Measurements from ENCODE around the gene EFNA2. TPM values are rescaled to one million over a fixed set of nuclear protein-coding genes. Genes with fewer than 3 reads are reported as not detected.

Gene EFNA2
- 100 to 1,000 TPM in 1 of 4 donors, 10 to 100 TPM in 3; 30.5 to 112 (median 40.6) TPM for total RNA-seq

DNA sequence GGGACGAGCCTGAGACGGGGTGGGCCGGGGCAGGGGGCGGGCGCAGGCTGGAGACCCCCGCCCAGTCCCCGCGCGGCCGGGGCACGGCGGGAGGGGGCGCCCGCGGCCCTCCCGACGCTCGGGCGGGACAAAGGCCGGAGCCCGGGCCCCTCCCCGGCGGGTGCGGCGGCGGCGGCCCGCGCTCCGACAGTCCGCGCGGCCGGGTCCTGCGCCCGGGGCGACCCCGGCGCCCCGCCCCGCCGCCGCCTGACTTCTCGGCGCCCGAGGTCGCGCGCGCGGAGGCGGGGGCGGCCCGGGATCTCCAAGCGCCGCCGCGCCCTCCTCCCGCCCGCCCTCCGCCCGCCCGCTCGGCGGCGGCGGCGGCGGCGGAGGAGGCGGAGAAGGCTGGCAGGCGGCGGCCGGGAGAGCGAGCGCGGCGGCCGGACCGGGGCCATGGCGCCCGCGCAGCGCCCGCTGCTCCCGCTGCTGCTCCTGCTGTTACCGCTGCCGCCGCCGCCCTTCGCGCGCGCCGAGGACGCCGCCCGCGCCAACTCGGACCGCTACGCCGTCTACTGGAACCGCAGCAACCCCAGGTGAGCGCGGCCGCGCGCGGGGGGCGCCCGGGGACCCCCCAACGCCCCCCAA is at the start of gene EFNA2:
Gene EFNA2 (plus strand): TSS at position 137 of the 624 bp plus-strand sequence. CDS start 296 bp downstream, at position 433.
- peak within 1 kb of the TSS; percentile 5 to 54 (median 47) for H3K4me3 ChIP-seq
- peaks cover 9 to 56% (median 43%) of the 10 kb centered on the region in 4 donors for H3K4me1 ChIP-seq
- peak within 1 kb of the TSS; percentile 85 to 91 (median 90) for H3K27ac ChIP-seq
- H3K36me3 ChIP-seq, result no peaks in the 10 kb centered on the region
- no CpG with 5 or more reads among the region's 113 CpGs for WGBS, 2 donors (ENCODE audit: low coverage in 1 of 2)
- DNase-seq, result no peak
- intact Hi-C loops (cut with DNase I; ENCODE audit: low total_unique reads), result loop anchor here (10.0 kb wide), 1 partner anchor 119 kb away; the partner anchor contains the start of genes DAZAP1 and GAMT
- TF ChIP-seq EP300 (IDR thresholded peaks at IDR 0.05; ENCODE audit: low read depth) (no peak), POLR2AphosphoS5 (IDR thresholded peaks at IDR 0.05) (no peak), POLR2A (IDR thresholded peaks at IDR 0.05) (no peak)
- TF ChIP-seq, protein P1, sequence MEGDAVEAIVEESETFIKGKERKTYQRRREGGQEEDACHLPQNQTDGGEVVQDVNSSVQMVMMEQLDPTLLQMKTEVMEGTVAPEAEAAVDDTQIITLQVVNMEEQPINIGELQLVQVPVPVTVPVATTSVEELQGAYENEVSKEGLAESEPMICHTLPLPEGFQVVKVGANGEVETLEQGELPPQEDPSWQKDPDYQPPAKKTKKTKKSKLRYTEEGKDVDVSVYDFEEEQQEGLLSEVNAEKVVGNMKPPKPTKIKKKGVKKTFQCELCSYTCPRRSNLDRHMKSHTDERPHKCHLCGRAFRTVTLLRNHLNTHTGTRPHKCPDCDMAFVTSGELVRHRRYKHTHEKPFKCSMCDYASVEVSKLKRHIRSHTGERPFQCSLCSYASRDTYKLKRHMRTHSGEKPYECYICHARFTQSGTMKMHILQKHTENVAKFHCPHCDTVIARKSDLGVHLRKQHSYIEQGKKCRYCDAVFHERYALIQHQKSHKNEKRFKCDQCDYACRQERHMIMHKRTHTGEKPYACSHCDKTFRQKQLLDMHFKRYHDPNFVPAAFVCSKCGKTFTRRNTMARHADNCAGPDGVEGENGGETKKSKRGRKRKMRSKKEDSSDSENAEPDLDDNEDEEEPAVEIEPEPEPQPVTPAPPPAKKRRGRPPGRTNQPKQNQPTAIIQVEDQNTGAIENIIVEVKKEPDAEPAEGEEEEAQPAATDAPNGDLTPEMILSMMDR (IDR thresholded peaks at IDR 0.05), result no peak
- in situ Hi-C loops (cut with MboI; ENCODE audit: low pct_ligation_motif_present in 1 of 4, low pct_unique_long_range_greater_than_20kb in 1 of 4, low sequenced_read_pairs in 3 of 4), result loop anchor here in 2 of 4 donors (25.0 kb wide), 1 partner anchor 101 kb away; the partner anchor contains the start of gene NDUFS7 (in 2 of the 2)
- peaks cover 62% of the 10 kb centered on the region for H3K27me3 ChIP-seq
- H3K9me3 ChIP-seq, result no peaks in the 10 kb centered on the region

- in situ Hi-C loops (cut with MboI; ENCODE audit: low pct_ligation_motif_present in 1 of 4, low pct_unique_long_range_greater_than_20kb in 1 of 4, low sequenced_read_pairs in 3 of 4), result no loop called here
- intact Hi-C loops (cut with DNase I; ENCODE audit: low total_unique reads), result no loop called here
- Histone ChIP-seq H3K4me3 (peak overlapping the region in 2 of 4 donors; percentile 40 to 56), H3K27ac (no peak overlapping the region), H3K9me3 (no peaks in the 10 kb centered on the region), H3K27me3 (peaks cover 46% of the 10 kb centered on the region), H3K36me3 (no peaks in the 10 kb centered on the region), H3K4me1 (peaks cover 32 to 55% (median 45%) of the 10 kb centered on the region in 4 donors)
- WGBS, 2 donors (ENCODE audit: low coverage in 1 of 2), result 0 to 22% methylated on average over 12 to 21 of the region's 42 CpGs
- TF ChIP-seq POLR2AphosphoS5 (IDR thresholded peaks at IDR 0.05), result no peak
- DNase-seq, result no peak
These were observed 49.1 kb upstream of the EFNA2 start for GRCh38 chr19:1236576-1236975.

DNA sequence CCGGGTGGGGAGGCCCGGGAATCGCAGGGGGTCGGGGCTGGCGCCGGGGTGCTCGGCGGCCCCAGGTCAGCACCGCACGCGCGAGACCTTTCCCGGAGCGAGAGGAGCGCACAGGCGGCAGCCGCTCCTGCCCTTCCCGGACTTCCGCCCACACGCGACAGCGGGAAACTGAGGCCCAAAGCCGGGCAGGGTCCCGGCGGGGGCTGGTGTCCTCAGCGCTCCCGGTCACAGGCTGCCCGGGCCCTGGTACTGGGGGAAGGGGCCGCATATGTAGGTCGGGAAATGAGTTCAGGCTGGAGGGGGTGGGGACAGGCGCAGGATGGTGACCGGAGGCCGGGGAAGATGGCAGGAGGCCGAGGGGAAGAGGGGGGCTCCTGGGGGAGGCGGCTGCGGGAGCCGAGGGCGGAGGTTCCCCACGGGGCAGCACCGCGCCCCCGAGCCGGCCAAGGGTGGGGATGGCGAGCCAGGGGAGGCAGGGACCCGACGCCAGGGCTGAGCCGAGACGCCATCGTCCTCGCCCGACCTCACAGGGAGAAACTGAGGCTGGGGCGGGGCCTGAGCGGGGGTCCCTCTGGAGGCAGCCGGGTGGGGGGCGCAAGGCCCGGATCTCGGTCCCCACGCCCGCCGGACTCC is 48.5 kb upstream of the EFNA2 start:
- TF ChIP-seq, protein P1 (IDR thresholded peaks at IDR 0.05), result no peak
- TF ChIP-seq POLR2A (IDR thresholded peaks at IDR 0.05) (no peak), EP300 (IDR thresholded peaks at IDR 0.05; ENCODE audit: low read depth) (no peak), POLR2AphosphoS5 (IDR thresholded peaks at IDR 0.05) (no peak)
- WGBS, 2 donors (ENCODE audit: low coverage in 1 of 2), result 1% methylated on average over 44 of the region's 60 CpGs; no CpG with 5 or more reads in 1 of the 2 donors
- H3K27me3 ChIP-seq, result peaks cover 46% of the 10 kb centered on the region
- no peak for DNase-seq
- in situ Hi-C loops (cut with MboI; ENCODE audit: low pct_ligation_motif_present in 1 of 4, low pct_unique_long_range_greater_than_20kb in 1 of 4, low sequenced_read_pairs in 3 of 4) (no loop called here), intact Hi-C loops (cut with DNase I; ENCODE audit: low total_unique reads) (no loop called here)
- no peaks in the 10 kb centered on the region for H3K36me3 ChIP-seq
- H3K4me1 ChIP-seq, result peaks cover 32 to 54% (median 45%) of the 10 kb centered on the region in 4 donors
- H3K4me3 ChIP-seq, result peak overlapping the region; percentile 29 to 56 (median 37)
- peak overlapping the region in 1 of 4 donors; percentile 36 for H3K27ac ChIP-seq
- H3K9me3 ChIP-seq, result no peaks in the 10 kb centered on the region

- peak within 1 kb of the TSS; percentile 4 to 99 (median 98) for H3K27ac ChIP-seq
- no peaks in the 10 kb centered on the region for H3K36me3 ChIP-seq
- 1% methylated on average over 30 of the region's 87 CpGs; no CpG with 5 or more reads in 1 of the 2 donors for WGBS, 2 donors (ENCODE audit: low coverage in 1 of 2)
- in situ Hi-C loops (cut with MboI; ENCODE audit: low pct_ligation_motif_present in 1 of 4, low pct_unique_long_range_greater_than_20kb in 1 of 4, low sequenced_read_pairs in 3 of 4), result no loop called here
- peak within 1 kb of the TSS; percentile 29 to 56 (median 37) for H3K4me3 ChIP-seq
- no peak for TF ChIP-seq EP300 (IDR thresholded peaks at IDR 0.05; ENCODE audit: low read depth)
- TF ChIP-seq, protein P1 (IDR thresholded peaks at IDR 0.05), result no peak
- H3K4me1 ChIP-seq, result peaks cover 35 to 54% (median 45%) of the 10 kb centered on the region in 4 donors
- no peaks in the 10 kb centered on the region for H3K9me3 ChIP-seq
- DNase-seq, result no peak
- intact Hi-C loops (cut with DNase I; ENCODE audit: low total_unique reads), result no loop called here
- H3K27me3 ChIP-seq, result peaks cover 46% of the 10 kb centered on the region
These were observed 47.8 kb upstream of the EFNA2 start, which contains the start of gene CBARP for GRCh38 chr19:1237754-1238368. Gene CBARP (minus strand): TSS chr19:1238005. CDS start chr19:1236100, 1,905 bp downstream.
